Upper lobe of left lung (tissue), 6 donors: ENCODE measurements around the gene CACNA1F. TPM values are rescaled to one million over a fixed set of nuclear protein-coding genes. Genes with fewer than 3 reads are reported as not detected.

Experiments used
- ATAC-seq, 2 donors: fragments of 200-7000 bp; cut with Tn5 transposase; one replicate each; pipeline ENCODE4 v1.9.1; 2022; ENCODE audit warnings: mild to moderate bottlenecking in 2 of 2, moderate library complexity in 2 of 2; ENCODE audit not compliant: low FRiP score in 2 of 2
- DNase-seq, 2 donors: peaks; one replicate each; pipeline ENCODE4 v3.0.0-alpha.2; 2019 to 2020
- H3K27ac ChIP-seq, 4 donors: fragments of 200-600 bp; sonication (generic); one replicate each; pipeline ENCODE4 v1.5.1; 2016 to 2019
- H3K27me3 ChIP-seq, 4 donors: fragments of 200-600 bp; sonication (generic); one replicate each; pipeline ENCODE4 v1.5.1; 2017 to 2019
- H3K36me3 ChIP-seq, 4 donors: fragments of 200-600 bp; sonication (generic); one replicate each; pipeline ENCODE4 v1.5.1; 2016 to 2019
- H3K4me1 ChIP-seq, 4 donors: fragments of 200-600 bp; sonication (generic); one replicate each; pipeline ENCODE4 v1.5.1; 2018 to 2019
- H3K4me3 ChIP-seq, 4 donors: fragments of 200-600 bp; sonication (generic); one replicate each; pipeline ENCODE4 v1.5.1; 2017 to 2019; ENCODE audit warnings: mild to moderate bottlenecking in 2 of 4, moderate library complexity in 1 of 4
- H3K9me3 ChIP-seq, 4 donors: fragments of 200-600 bp; sonication (generic); one replicate each; pipeline ENCODE4 v1.5.1; 2018 to 2019
- EP300 ChIP-seq, 4 donors: sonication (generic); formaldehyde crosslinking; IDR thresholded peaks; one replicate each; pipeline ENCODE4 v1.5.1; 2017; ENCODE audit warnings: antibody characterized with exemption in 4 of 4, control low read depth in 2 of 4
- POLR2A ChIP-seq, 4 donors: fragments of 450-650 bp; IDR thresholded peaks; one replicate each; pipeline ENCODE4 v1.5.1; 2016 to 2017; ENCODE audit warnings: antibody characterized with exemption in 4 of 4, mild to moderate bottlenecking in 2 of 4
- POLR2AphosphoS5 ChIP-seq, 2 donors: sonication (generic); formaldehyde crosslinking; IDR thresholded peaks; one replicate each; pipeline ENCODE4 v1.5.1; 2017; ENCODE audit warnings: antibody characterized with exemption in 2 of 2
- WGBS, 2 donors: methylation state at CpG; one replicate each; pipeline ENCODE4 v1.1.5; 2017 to 2018; 5-methylcytosine and 5-hydroxymethylcytosine counted together
- total RNA-seq, 6 donors: library from RNA; depleted of rRNA in 4 of 6; stranded (reverse); fragments of >200 nt in 4 of 6; gene quantifications; one replicate each; pipeline versions ENCODE4 v1.1.0 to v1.2.1, GENCODE V29; 2016 to 2021
- TF ChIP-seq, protein P1 (sequence below), 6 experiments: fragments of 450-650 bp in 4 of 6; fragments of 200-600 bp in 2 of 6; sonication (generic) in 2 of 6; IDR thresholded peaks; one replicate each; pipeline ENCODE4 v1.5.1; 2016 to 2019; ENCODE audit warnings: antibody characterized with exemption in 6 of 6
- donor health status: DM: no; HTN: no; CAD: no; lungs with moderate emphysema.
- donor health status: DM: no; HTN: yes; CAD: no; lungs with severe emphysema.

The CACNA1F gene
- total RNA-seq, 6 donors from 2014 or later: 0.46 to 6.3 (median 1.7) TPM

DNA sequence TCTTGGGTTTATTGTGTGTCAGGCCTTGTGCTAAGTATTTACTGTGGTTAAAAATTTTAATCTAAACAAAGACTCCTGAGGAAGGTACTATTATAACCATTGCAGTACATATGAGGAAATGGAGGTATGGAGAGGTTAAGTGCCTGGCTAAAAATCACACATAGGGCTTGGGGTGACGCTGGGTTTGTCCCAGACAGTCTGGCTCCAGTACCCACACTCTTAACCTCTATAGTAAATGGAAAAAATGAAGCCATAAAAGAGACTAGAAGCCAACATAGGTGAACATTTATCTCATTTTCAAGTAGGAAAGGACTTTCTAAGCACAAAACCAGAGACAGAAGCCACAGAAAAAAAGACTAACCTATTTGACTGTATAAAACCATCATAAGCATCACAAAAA lies 29.5 kb upstream of the CACNA1F start:
- Histone ChIP-seq H3K9me3 (no peaks in the 10 kb centered on the region), H3K27ac (no peak overlapping the region), H3K4me3 (no peak overlapping the region), H3K27me3 (no peaks in the 10 kb centered on the region), H3K4me1 (no peaks in the 10 kb centered on the region), H3K36me3 (no peaks in the 10 kb centered on the region)
- TF ChIP-seq, protein P1, sequence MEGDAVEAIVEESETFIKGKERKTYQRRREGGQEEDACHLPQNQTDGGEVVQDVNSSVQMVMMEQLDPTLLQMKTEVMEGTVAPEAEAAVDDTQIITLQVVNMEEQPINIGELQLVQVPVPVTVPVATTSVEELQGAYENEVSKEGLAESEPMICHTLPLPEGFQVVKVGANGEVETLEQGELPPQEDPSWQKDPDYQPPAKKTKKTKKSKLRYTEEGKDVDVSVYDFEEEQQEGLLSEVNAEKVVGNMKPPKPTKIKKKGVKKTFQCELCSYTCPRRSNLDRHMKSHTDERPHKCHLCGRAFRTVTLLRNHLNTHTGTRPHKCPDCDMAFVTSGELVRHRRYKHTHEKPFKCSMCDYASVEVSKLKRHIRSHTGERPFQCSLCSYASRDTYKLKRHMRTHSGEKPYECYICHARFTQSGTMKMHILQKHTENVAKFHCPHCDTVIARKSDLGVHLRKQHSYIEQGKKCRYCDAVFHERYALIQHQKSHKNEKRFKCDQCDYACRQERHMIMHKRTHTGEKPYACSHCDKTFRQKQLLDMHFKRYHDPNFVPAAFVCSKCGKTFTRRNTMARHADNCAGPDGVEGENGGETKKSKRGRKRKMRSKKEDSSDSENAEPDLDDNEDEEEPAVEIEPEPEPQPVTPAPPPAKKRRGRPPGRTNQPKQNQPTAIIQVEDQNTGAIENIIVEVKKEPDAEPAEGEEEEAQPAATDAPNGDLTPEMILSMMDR (IDR thresholded peaks at IDR 0.05): no peak
- TF ChIP-seq POLR2A (IDR thresholded peaks at IDR 0.05): no peak
- no peak for TF ChIP-seq POLR2AphosphoS5 (IDR thresholded peaks at IDR 0.05)
- no peak for TF ChIP-seq EP300 (IDR thresholded peaks at IDR 0.05)
- 31 to 69% methylated on average over 1 of the region's 1 CpG for WGBS, 2 donors
- DNase-seq: no peak
- ATAC-seq: no peak

DNA sequence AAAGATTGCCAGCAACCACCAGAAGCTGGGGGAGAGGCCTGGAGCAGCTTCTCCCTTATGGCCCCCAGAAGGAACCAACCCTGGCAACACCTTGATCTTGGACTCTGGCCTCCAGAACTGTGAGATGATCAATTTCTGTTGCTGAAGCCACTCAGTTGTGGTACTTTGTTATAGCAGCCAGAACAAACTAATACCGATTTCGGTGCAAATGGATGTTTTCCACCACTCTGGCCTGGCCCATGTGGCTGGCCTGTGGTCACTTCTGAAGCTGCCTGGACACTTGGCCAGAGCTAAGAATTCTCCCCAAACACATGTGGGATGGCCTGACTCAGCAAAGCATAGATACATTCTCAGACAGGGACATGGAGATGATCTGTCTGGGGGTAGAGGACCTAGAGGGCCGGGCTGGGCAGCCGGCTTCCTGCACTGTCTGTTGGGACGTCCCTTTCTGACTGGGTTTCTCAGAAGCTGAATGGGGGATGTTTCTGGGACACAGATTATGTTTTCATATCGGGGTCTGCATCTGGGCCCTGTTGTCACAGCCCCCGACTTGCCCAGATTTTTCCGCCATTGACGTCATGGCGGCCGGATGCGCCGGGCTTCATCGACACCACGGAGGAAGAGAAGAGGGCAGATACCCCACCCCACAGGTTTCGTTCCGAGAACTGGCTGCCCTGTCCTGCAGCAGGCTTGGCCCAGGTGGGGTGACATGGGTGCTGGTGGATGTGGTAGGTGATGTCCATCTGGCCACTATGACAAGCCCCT lies 27.3 kb upstream of the CACNA1F start:
- Histone ChIP-seq H3K27ac (no peak overlapping the region), H3K4me3 (no peak overlapping the region), H3K27me3 (no peaks in the 10 kb centered on the region), H3K36me3 (no peaks in the 10 kb centered on the region), H3K9me3 (no peaks in the 10 kb centered on the region), H3K4me1 (no peaks in the 10 kb centered on the region)
- 91 to 94% methylated on average over 6 to 17 of the region's 17 CpGs for WGBS, 2 donors
- DNase-seq (peak in 1 of 2 donors; percentile 41), ATAC-seq (no peak)
- TF ChIP-seq POLR2A (IDR thresholded peaks at IDR 0.05): no peak
- TF ChIP-seq POLR2AphosphoS5 (IDR thresholded peaks at IDR 0.05): no peak
- TF ChIP-seq, protein P1 (IDR thresholded peaks at IDR 0.05): no peak
- no peak for TF ChIP-seq EP300 (IDR thresholded peaks at IDR 0.05)

DNA sequence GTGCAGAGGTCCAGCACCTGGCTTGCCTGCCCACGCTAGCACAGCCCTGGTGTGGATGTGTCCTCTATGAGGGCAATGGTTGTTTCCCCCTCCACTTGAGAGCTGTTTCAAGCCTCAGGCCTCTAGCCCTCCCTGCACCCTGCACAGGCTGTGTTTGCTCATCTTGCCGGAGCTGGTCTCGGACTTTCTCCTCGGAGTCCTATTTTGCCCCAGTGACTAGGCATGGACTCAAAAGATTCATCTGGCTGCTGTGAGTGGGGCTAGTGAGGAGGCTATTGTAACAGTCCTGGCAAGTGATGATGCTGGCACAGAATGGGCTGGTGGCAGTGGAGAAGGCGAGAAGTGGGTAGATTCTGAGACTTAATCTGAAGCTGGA lies 25.6 kb upstream of the CACNA1F start:
- Histone ChIP-seq H3K36me3 (no peaks in the 10 kb centered on the region), H3K27me3 (no peaks in the 10 kb centered on the region), H3K4me1 (no peaks in the 10 kb centered on the region), H3K27ac (no peak overlapping the region), H3K4me3 (no peak overlapping the region), H3K9me3 (no peaks in the 10 kb centered on the region)
- no peak for TF ChIP-seq POLR2AphosphoS5 (IDR thresholded peaks at IDR 0.05)
- no peak for TF ChIP-seq POLR2A (IDR thresholded peaks at IDR 0.05)
- no peak for TF ChIP-seq EP300 (IDR thresholded peaks at IDR 0.05)
- TF ChIP-seq, protein P1 (IDR thresholded peaks at IDR 0.05): no peak
- WGBS, 2 donors: 61 to 72% methylated on average over 2 to 5 of the region's 5 CpGs
- no peak for ATAC-seq
- DNase-seq: no peak

DNA sequence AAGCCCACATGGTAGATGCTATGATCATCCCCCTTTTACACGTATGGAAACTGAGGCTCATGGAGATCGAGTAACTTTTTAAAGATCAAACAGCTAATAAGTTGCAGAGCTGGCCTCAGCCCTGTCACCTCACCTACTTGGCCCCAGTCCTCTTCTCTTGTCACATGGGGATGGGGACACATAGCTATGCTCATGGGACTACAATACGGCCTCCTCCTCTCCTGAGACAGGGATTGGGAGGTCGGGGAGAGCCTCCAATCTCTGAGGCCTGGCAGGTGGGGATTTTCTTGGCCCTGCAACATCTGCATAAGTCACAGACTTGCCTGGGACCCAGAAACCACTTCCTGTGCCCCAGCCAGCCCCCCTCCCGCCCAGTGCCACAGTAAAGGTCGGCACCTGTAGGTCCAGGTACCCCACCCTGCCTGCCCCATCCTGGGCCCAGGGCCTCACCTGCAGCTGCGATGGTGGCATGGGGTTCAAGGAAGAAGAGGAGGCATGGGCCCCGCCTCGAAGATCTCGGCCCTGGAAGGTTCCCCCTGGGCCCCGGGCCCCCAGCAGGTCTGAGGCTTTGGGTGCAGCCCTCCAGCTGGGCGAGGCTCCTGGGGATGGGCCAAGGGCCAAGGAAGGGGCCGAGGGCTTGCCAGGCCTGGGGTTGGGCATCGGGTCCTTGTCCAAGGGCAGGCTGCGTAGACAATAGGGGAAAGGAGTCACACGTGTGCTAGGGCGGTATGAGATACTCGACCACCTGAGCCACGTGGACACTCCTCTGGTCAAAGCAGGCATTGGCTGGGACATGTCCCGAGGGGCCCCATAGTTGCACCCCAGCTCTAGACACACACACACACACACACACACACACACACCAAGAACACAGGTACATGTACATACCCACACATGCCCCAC lies 25.0 kb upstream of the CACNA1F start:
- H3K27ac ChIP-seq: no peak overlapping the region
- no peaks in the 10 kb centered on the region for H3K36me3 ChIP-seq
- H3K27me3 ChIP-seq: no peaks in the 10 kb centered on the region
- 62 to 65% methylated on average over 2 to 20 of the region's 20 CpGs for WGBS, 2 donors
- TF ChIP-seq POLR2AphosphoS5 (IDR thresholded peaks at IDR 0.05) (no peak), EP300 (IDR thresholded peaks at IDR 0.05) (no peak), POLR2A (IDR thresholded peaks at IDR 0.05) (no peak)
- TF ChIP-seq, protein P1 (IDR thresholded peaks at IDR 0.05): no peak
- H3K4me1 ChIP-seq: no peaks in the 10 kb centered on the region
- no peak overlapping the region for H3K4me3 ChIP-seq
- peak in 1 of 2 donors; percentile 25 for DNase-seq
- H3K9me3 ChIP-seq: no peaks in the 10 kb centered on the region
- ATAC-seq: no peak
